IMR-90 (cell line): ENCODE measurements around the gene KCNJ10. TPM values are rescaled to one million over a fixed set of nuclear protein-coding genes. Genes with fewer than 3 reads are reported as not detected.

Experiments used
- ATAC-seq: fragments of 200-7000 bp; cut with Tn5 transposase; 2 replicates; pipeline ENCODE4 v1.9.1; 2020; ENCODE audit warnings: low read depth, mild to moderate bottlenecking, moderate library complexity
- BruUV-seq: library from RNA; stranded (reverse); fragments of 400-500 nt; replicated peaks from 2 replicates; lab custom pipeline; 2021; lab: Mats Ljungman, UMichigan
- CTCF ChIA-PET: fragments of 300-600 bp; formaldehyde crosslinking; extraction: SDS; loops from one replicate; lab custom pipeline; 2021; ENCODE audit warnings: antibody characterized with exemption; lab: Yijun Ruan, JAX
- POLR2A ChIA-PET: fragments of 300-600 bp; sonication (Branson Sonifier 250); formaldehyde crosslinking; loops from one replicate; lab custom pipeline; 2022; ENCODE audit warnings: antibody characterized with exemption; ENCODE audit not compliant: unreplicated experiment; lab: Charles Lee
- DNase-seq: peaks from one replicate; pipeline ENCODE4 v3.0.0; 2013
- H2AFZ ChIP-seq: replicated peaks from 2 replicates; pipeline ENCODE3; 2013; ENCODE audit warnings: low read length, mild to moderate bottlenecking; ENCODE audit not compliant: poor library complexity
- H2AK5ac ChIP-seq: 2 replicates; pipeline ENCODE4 v1.6.1; 2013; ENCODE audit warnings: low read depth, low read length, inconsistent platforms
- H2AK9ac ChIP-seq: replicated peaks from 2 replicates; pipeline ENCODE3; 2013; ENCODE audit warnings: mild to moderate bottlenecking, low read depth, low read length, moderate library complexity; ENCODE audit not compliant: poor library complexity
- H2BK120ac ChIP-seq: 2 replicates; pipeline ENCODE4 v1.6.1; 2013; ENCODE audit warnings: low read depth, low read length, inconsistent platforms
- H2BK15ac ChIP-seq: 3 replicates; pipeline ENCODE4 v1.6.1; 2013; ENCODE audit warnings: low read depth, low read length, inconsistent platforms
- H2BK20ac ChIP-seq: 2 replicates; pipeline ENCODE4 v1.6.1; 2013; ENCODE audit warnings: low read depth, mild to moderate bottlenecking, inconsistent platforms, low read length, moderate library complexity
- H2BK5ac ChIP-seq: 2 replicates; pipeline ENCODE4 v1.6.1; 2013; ENCODE audit warnings: mild to moderate bottlenecking, low read depth, low read length, inconsistent platforms; ENCODE audit not compliant: poor library complexity, severe bottlenecking
- H3K14ac ChIP-seq: replicated peaks from 2 replicates; pipeline ENCODE4 v1.6.1; 2013; ENCODE audit warnings: low read depth, low read length, inconsistent platforms
- H3K18ac ChIP-seq: 2 replicates; pipeline ENCODE4 v1.6.1; 2013; ENCODE audit warnings: low read depth, low read length, control low read depth
- H3K23ac ChIP-seq: 2 replicates; pipeline ENCODE4 v1.6.1; 2013; ENCODE audit warnings: low read depth, low read length, inconsistent platforms
- H3K27ac ChIP-seq: 2 replicates; pipeline ENCODE4 v1.5.1; 2013; ENCODE audit warnings: mild to moderate bottlenecking, control low read depth, low read length; ENCODE audit not compliant: insufficient read depth
- H3K27me3 ChIP-seq: 2 replicates; pipeline ENCODE4 v1.6.1; 2013; ENCODE audit warnings: low read length; ENCODE audit not compliant: control insufficient read depth, insufficient read depth
- H3K36me3 ChIP-seq: 2 replicates; pipeline ENCODE4 v1.6.1; 2013; ENCODE audit warnings: low read length, mixed read lengths; ENCODE audit not compliant: control insufficient read depth, insufficient read depth
- H3K4ac ChIP-seq: 2 replicates; pipeline ENCODE4 v1.6.1; 2013; ENCODE audit warnings: low read depth, low read length, inconsistent platforms
- H3K4me1 ChIP-seq: 2 replicates; pipeline ENCODE4 v1.6.1; 2013; ENCODE audit warnings: low read length, mixed read lengths; ENCODE audit not compliant: control insufficient read depth, insufficient read depth
- H3K4me2 ChIP-seq: 2 replicates; pipeline ENCODE4 v1.6.1; 2013; ENCODE audit warnings: low read depth, mild to moderate bottlenecking, control low read depth, low read length, moderate library complexity
- H3K4me3 ChIP-seq: 2 replicates; pipeline ENCODE4 v1.5.1; 2013; ENCODE audit warnings: low read depth, mild to moderate bottlenecking, control low read depth, low read length, moderate library complexity; ENCODE audit not compliant: insufficient read depth
- H3K56ac ChIP-seq: 2 replicates; pipeline ENCODE4 v1.6.1; 2013; ENCODE audit warnings: low read length, inconsistent platforms; ENCODE audit not compliant: insufficient read depth; ENCODE audit errors: extremely low read depth
- H3K79me1 ChIP-seq, 2 experiments: 2 replicates each; pipeline ENCODE4 v1.6.1; 2013; ENCODE audit warnings: low read length in 2 of 2, inconsistent platforms in 1 of 2, low read depth in 1 of 2
- H3K9ac ChIP-seq: 2 replicates; pipeline ENCODE4 v1.6.1; 2013; ENCODE audit warnings: low read depth, low read length, control low read depth
- H3K9me1 ChIP-seq: 2 replicates; pipeline ENCODE4 v1.6.1; 2013; ENCODE audit warnings: low read length, inconsistent platforms; ENCODE audit not compliant: insufficient read depth
- H3K9me3 ChIP-seq: 2 replicates; pipeline ENCODE4 v1.6.1; 2013; ENCODE audit warnings: low read length; ENCODE audit not compliant: control insufficient read depth, insufficient read depth
- H4K20me1 ChIP-seq: 2 replicates; pipeline ENCODE4 v1.6.1; 2013; ENCODE audit warnings: low read length, inconsistent platforms; ENCODE audit not compliant: insufficient read depth
- H4K5ac ChIP-seq: 2 replicates; pipeline ENCODE4 v1.6.1; 2013; ENCODE audit warnings: mild to moderate bottlenecking, low read depth, low read length, control low read depth
- H4K8ac ChIP-seq, 2 experiments: 2 replicates each; pipeline ENCODE4 v1.6.1; 2013; ENCODE audit warnings: low read depth in 2 of 2, low read length in 2 of 2, control low read depth in 1 of 2, inconsistent platforms in 1 of 2
- H4K91ac ChIP-seq: 2 replicates; pipeline ENCODE4 v1.6.1; 2013; ENCODE audit warnings: low read depth, low read length, inconsistent platforms; ENCODE audit not compliant: insufficient read depth
- BHLHE40 ChIP-seq: fragments of 150-350 bp; IDR thresholded peaks from 2 replicates; pipeline ENCODE4 v1.6.1; 2016; ENCODE audit warnings: mild to moderate bottlenecking, low read depth, low read length
- CEBPB ChIP-seq: IDR thresholded peaks from 2 replicates; pipeline ENCODE4 v1.6.1; 2012; ENCODE audit warnings: low read depth, low read length, improper control_type of control experiment
- CHD1 ChIP-seq: IDR thresholded peaks from 2 replicates; pipeline ENCODE4 v1.6.1; 2012; ENCODE audit warnings: low read depth, low read length, improper control_type of control experiment
- CTCF ChIP-seq: conservative IDR thresholded peaks from 2 replicates; pipeline ENCODE4 v1.5.1; 2012; ENCODE audit warnings: mild to moderate bottlenecking, low read depth, low read length, improper control_type of control experiment
- ELK1 ChIP-seq: fragments of 150-350 bp; IDR thresholded peaks from 2 replicates; pipeline ENCODE4 v1.6.1; 2016; ENCODE audit warnings: low read depth, mild to moderate bottlenecking, low read length, moderate library complexity, borderline replicate concordance
- FOS ChIP-seq: fragments of 150-350 bp; IDR thresholded peaks from 2 replicates; pipeline ENCODE4 v1.6.1; 2016; ENCODE audit warnings: low read depth, low read length
- MAFK ChIP-seq: IDR thresholded peaks from 2 replicates; pipeline ENCODE4 v1.6.1; 2012; ENCODE audit warnings: low read depth, low read length, improper control_type of control experiment
- MAZ ChIP-seq: IDR thresholded peaks from 2 replicates; pipeline ENCODE4 v1.6.1; 2012; ENCODE audit warnings: low read depth, mild to moderate bottlenecking, low read length, improper control_type of control experiment, moderate library complexity, borderline replicate concordance
- MXI1 ChIP-seq: IDR thresholded peaks from 2 replicates; pipeline ENCODE4 v1.6.1; 2012; ENCODE audit warnings: low read depth, mild to moderate bottlenecking, low read length, moderate library complexity, borderline replicate concordance
- NFE2L2 ChIP-seq: fragments of 150-350 bp; IDR thresholded peaks from 2 replicates; pipeline ENCODE4 v1.6.1; 2016; ENCODE audit warnings: low read depth, mild to moderate bottlenecking, low read length
- POLR2A ChIP-seq: IDR thresholded peaks from 2 replicates; pipeline ENCODE4 v1.6.1; 2012; ENCODE audit warnings: mild to moderate bottlenecking, low read depth, low read length
- RAD21 ChIP-seq: IDR thresholded peaks from 2 replicates; pipeline ENCODE4 v1.6.1; 2012; ENCODE audit warnings: low read length, improper control_type of control experiment
- RCOR1 ChIP-seq: IDR thresholded peaks from 2 replicates; pipeline ENCODE4 v1.6.1; 2012; ENCODE audit warnings: mild to moderate bottlenecking, low read length, improper control_type of control experiment; ENCODE audit not compliant: insufficient replicate concordance
- RFX5 ChIP-seq: IDR thresholded peaks from 2 replicates; pipeline ENCODE4 v1.8.0; 2012; ENCODE audit warnings: low read depth, mild to moderate bottlenecking, low read length, moderate library complexity
- WGBS, 2 experiments: methylation state at CpG; one replicate each; pipeline versions ENCODE4 v1.1.5 to v1.1.7; 2013; ENCODE audit warnings: missing lambda C conversion rate in 2 of 2; ENCODE audit not compliant: insufficient read length in 1 of 2; ENCODE audit errors: extremely low coverage in 2 of 2; 5-methylcytosine and 5-hydroxymethylcytosine counted together
- dilution Hi-C: fragments of 300-500 bp; cut with HindIII; formaldehyde crosslinking; loops from one replicate; pipeline ENCODE4 v1.14.3; 2018; ENCODE audit warnings: low sequenced_read_pairs; ENCODE audit not compliant: unreplicated experiment
- in situ Hi-C: fragments of 300-500 bp; cut with MboI; formaldehyde crosslinking; loops from 3 replicates; pipeline ENCODE4 v1.14.3; 2019; ENCODE audit warnings: low sequenced_read_pairs, inconsistent platforms, mixed read lengths
- intact Hi-C: fragments of 100-400 bp; cut with micrococcal nuclease; formaldehyde crosslinking; loops from 2 replicates; pipeline ENCODE4 v1.10.0; 2022
- polyA plus RNA-seq, 3 experiments: library from polyadenylated mRNA; depleted of rRNA; stranded (reverse); fragments of >200 nt; gene quantifications; 2 replicates each; pipeline ENCODE4 v1.2.3, GENCODE V29; 2012; ENCODE audit warnings: low replicate concordance in 1 of 3
- total RNA-seq: library from RNA; depleted of rRNA; stranded (reverse); fragments of >200 nt; gene quantifications from 2 replicates; pipeline ENCODE4 v1.2.3, GENCODE V29; 2012

The KCNJ10 gene
- total and polyA plus RNA-seq, 2 of the 4 experiments (the other 2 are of a cell fraction) = not detected

- Histone ChIP-seq H3K9me1 (no peaks in the 10 kb centered on the region), H3K27me3 (peaks cover 13% of the 10 kb centered on the region), H3K4me1 (peaks cover 6% of the 10 kb centered on the region), H4K5ac (no peak overlapping the region), H2BK5ac (no peak overlapping the region), H3K4me3 (no peak overlapping the region), H2AK9ac (no peak overlapping the region), H3K9ac (no peak overlapping the region), H2BK120ac (no peak overlapping the region), H3K18ac (no peak overlapping the region), H3K56ac (no peak overlapping the region), H3K14ac (no peak overlapping the region), H4K20me1 (no peaks in the 10 kb centered on the region), H2AK5ac (no peak overlapping the region), H2BK20ac (no peak overlapping the region), H3K23ac (no peak overlapping the region), H3K4ac (no peak overlapping the region), H3K27ac (no peak overlapping the region), H4K8ac (no peak overlapping the region), H3K9me3 (no peaks in the 10 kb centered on the region), H3K79me1 (no peaks in the 10 kb centered on the region), H2BK15ac (no peak overlapping the region), H3K4me2 (no peak overlapping the region), H4K91ac (no peak overlapping the region), H3K36me3 (no peaks in the 10 kb centered on the region), H2AFZ (no peak overlapping the region)
- in situ Hi-C loops = no loop called here
- WGBS, 2 experiments = 22 to 100% methylated on average over 1 to 3 of the region's 6 CpGs
- DNase-seq (no peak), ATAC-seq (no peak)
- ChIA-PET CTCF (interaction anchor here (6.5 kb wide), 1 partner anchor 16 kb away, joined by 34 read pairs; no protein-coding TSS in a partner anchor), POLR2A (no interaction called here)
- intact Hi-C loops = no loop called here
- dilution Hi-C loops = no loop called here
- BruUV-seq = no TSS peak
- TF ChIP-seq BHLHE40 (no peak), FOS (no peak), MAZ (no peak), MAFK (no peak), RCOR1 (no peak), NFE2L2 (no peak), RFX5 (no peak), ELK1 (no peak), CHD1 (no peak), POLR2A (no peak), CTCF (no peak), CEBPB (no peak), RAD21 (no peak), MXI1 (no peak)
Observed at GRCh38 chr1:160022330-160023310, 47.3 kb downstream of the KCNJ10 start.
